Measurements from ENCODE around the gene SHISAL2A. TPM values are rescaled to one million over a fixed set of nuclear protein-coding genes. Genes with fewer than 3 reads are reported as not detected.

SHISAL2A gene
- total and polyA plus RNA-seq, 2 of the 13 experiments (the other 11 are each of a cell fraction or from before 2014, with no cell fraction given), result not detected

DNA sequence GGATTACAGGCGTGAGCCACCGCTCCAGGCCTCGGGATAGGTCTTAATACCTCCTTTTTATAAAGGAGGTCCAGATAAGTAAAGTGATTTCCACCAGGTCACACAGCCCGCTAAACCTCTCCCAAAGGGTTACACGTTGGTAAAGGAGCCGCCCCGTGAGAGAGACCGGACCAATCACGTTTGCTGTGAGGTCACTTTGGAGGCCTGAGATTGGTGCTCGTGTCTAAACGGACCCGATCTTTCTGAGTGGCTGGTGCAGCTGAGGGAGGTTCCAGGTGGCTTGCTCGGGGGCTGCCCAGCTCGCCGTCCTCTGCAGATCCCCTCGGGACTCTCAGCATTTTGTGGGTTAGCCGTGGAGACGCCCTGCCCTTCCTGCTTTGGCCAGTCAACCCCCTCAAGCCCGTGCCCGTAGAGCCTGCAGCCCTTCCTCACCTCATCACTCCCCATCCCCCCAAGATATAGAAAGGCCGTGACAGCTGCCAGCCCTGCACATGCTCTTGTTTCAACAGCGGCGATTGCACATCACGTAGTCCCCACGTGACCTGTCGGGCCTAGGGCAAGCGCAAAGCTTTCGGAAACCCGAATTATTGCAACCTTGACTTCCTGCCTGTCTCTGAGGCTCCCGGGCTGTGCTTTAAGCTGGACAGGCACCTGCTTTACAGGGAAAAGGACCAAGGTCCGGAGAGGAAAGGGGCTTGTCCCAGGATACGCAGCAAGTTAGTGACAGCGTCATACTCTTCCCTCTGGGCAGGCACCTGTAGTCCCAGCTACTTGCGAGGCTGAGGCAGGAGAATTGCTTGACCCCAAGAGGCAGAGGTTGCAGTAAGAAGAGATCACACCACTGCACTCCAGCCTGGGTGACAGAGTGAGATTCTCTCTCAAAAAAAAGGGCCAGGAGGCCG lies 70.2 kb downstream of the SHISAL2A start (continued):
- TF ChIP-seq, protein P1, sequence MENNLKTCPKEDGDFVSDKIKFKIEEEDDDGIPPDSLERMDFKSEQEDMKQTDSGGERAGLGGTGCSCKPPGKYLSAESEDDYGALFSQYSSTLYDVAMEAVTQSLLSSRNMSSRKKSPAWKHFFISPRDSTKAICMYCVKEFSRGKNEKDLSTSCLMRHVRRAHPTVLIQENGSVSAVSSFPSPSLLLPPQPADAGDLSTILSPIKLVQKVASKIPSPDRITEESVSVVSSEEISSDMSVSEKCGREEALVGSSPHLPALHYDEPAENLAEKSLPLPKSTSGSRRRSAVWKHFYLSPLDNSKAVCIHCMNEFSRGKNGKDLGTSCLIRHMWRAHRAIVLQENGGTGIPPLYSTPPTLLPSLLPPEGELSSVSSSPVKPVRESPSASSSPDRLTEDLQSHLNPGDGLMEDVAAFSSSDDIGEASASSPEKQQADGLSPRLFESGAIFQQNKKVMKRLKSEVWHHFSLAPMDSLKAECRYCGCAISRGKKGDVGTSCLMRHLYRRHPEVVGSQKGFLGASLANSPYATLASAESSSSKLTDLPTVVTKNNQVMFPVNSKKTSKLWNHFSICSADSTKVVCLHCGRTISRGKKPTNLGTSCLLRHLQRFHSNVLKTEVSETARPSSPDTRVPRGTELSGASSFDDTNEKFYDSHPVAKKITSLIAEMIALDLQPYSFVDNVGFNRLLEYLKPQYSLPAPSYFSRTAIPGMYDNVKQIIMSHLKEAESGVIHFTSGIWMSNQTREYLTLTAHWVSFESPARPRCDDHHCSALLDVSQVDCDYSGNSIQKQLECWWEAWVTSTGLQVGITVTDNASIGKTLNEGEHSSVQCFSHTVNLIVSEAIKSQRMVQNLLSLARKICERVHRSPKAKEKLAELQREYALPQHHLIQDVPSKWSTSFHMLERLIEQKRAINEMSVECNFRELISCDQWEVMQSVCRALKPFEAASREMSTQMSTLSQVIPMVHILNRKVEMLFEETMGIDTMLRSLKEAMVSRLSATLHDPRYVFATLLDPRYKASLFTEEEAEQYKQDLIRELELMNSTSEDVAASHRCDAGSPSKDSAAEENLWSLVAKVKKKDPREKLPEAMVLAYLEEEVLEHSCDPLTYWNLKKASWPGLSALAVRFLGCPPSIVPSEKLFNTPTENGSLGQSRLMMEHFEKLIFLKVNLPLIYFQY (CRISPR knock-in tag; IDR thresholded peaks at IDR 0.05; ENCODE audit: borderline replicate concordance), result no peak
- TF ChIP-seq, protein P2, sequence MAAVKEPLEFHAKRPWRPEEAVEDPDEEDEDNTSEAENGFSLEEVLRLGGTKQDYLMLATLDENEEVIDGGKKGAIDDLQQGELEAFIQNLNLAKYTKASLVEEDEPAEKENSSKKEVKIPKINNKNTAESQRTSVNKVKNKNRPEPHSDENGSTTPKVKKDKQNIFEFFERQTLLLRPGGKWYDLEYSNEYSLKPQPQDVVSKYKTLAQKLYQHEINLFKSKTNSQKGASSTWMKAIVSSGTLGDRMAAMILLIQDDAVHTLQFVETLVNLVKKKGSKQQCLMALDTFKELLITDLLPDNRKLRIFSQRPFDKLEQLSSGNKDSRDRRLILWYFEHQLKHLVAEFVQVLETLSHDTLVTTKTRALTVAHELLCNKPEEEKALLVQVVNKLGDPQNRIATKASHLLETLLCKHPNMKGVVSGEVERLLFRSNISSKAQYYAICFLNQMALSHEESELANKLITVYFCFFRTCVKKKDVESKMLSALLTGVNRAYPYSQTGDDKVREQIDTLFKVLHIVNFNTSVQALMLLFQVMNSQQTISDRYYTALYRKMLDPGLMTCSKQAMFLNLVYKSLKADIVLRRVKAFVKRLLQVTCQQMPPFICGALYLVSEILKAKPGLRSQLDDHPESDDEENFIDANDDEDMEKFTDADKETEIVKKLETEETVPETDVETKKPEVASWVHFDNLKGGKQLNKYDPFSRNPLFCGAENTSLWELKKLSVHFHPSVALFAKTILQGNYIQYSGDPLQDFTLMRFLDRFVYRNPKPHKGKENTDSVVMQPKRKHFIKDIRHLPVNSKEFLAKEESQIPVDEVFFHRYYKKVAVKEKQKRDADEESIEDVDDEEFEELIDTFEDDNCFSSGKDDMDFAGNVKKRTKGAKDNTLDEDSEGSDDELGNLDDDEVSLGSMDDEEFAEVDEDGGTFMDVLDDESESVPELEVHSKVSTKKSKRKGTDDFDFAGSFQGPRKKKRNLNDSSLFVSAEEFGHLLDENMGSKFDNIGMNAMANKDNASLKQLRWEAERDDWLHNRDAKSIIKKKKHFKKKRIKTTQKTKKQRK (IDR thresholded peaks at IDR 0.05; ENCODE audit: low read length), result no peak
- TF ChIP-seq ZNF3 (CRISPR knock-in tag; IDR thresholded peaks at IDR 0.05) (0 out of 2 replicates have a peak, but pooled peaks have one; percentile 19), NPAS2 (CRISPR knock-in tag; IDR thresholded peaks at IDR 0.05; ENCODE audit: borderline replicate concordance) (0 out of 2 replicates have a peak, but pooled peaks have one; percentile 44), MTF1 (CRISPR knock-in tag; IDR thresholded peaks at IDR 0.05) (no peak), ZNF343 (CRISPR knock-in tag; IDR thresholded peaks at IDR 0.05) (peak; percentile 61; the same call in 1 of the 2 replicates), KDM2A (CRISPR knock-in tag; IDR thresholded peaks at IDR 0.05; ENCODE audit: borderline replicate concordance, low read depth) (peak; percentile 75), ZFP82 (CRISPR knock-in tag; IDR thresholded peaks at IDR 0.05; ENCODE audit: borderline replicate concordance) (no peak; the same call in 1 of the 2 replicates), PHF5A (CRISPR knock-in tag; IDR thresholded peaks at IDR 0.05; ENCODE audit: low read depth, unreplicated experiment) (no peak)
- TF ChIP-seq, protein P3, sequence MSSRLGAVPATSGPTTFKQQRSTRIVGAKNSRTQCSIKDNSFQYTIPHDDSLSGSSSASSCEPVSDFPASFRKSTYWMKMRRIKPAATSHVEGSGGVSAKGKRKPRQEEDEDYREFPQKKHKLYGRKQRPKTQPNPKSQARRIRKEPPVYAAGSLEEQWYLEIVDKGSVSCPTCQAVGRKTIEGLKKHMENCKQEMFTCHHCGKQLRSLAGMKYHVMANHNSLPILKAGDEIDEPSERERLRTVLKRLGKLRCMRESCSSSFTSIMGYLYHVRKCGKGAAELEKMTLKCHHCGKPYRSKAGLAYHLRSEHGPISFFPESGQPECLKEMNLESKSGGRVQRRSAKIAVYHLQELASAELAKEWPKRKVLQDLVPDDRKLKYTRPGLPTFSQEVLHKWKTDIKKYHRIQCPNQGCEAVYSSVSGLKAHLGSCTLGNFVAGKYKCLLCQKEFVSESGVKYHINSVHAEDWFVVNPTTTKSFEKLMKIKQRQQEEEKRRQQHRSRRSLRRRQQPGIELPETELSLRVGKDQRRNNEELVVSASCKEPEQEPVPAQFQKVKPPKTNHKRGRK (CRISPR knock-in tag; IDR thresholded peaks at IDR 0.05), result no peak
- TF ChIP-seq, protein P4, sequence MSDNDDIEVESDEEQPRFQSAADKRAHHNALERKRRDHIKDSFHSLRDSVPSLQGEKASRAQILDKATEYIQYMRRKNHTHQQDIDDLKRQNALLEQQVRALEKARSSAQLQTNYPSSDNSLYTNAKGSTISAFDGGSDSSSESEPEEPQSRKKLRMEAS (IDR thresholded peaks at IDR 0.05), result peak; percentile 99
- TF ChIP-seq, protein P5, sequence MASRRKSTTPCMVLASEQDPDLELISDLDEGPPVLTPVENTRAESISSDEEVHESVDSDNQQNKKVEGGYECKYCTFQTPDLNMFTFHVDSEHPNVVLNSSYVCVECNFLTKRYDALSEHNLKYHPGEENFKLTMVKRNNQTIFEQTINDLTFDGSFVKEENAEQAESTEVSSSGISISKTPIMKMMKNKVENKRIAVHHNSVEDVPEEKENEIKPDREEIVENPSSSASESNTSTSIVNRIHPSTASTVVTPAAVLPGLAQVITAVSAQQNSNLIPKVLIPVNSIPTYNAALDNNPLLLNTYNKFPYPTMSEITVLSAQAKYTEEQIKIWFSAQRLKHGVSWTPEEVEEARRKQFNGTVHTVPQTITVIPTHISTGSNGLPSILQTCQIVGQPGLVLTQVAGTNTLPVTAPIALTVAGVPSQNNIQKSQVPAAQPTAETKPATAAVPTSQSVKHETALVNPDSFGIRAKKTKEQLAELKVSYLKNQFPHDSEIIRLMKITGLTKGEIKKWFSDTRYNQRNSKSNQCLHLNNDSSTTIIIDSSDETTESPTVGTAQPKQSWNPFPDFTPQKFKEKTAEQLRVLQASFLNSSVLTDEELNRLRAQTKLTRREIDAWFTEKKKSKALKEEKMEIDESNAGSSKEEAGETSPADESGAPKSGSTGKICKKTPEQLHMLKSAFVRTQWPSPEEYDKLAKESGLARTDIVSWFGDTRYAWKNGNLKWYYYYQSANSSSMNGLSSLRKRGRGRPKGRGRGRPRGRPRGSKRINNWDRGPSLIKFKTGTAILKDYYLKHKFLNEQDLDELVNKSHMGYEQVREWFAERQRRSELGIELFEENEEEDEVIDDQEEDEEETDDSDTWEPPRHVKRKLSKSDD (CRISPR knock-in tag; IDR thresholded peaks at IDR 0.05; ENCODE audit: low read depth), result no peak; the same call in 1 of the 2 replicates

Data from HepG2 (cell line).